Measurements from ENCODE around the gene ACOT7.

Gene ACOT7

DNA sequence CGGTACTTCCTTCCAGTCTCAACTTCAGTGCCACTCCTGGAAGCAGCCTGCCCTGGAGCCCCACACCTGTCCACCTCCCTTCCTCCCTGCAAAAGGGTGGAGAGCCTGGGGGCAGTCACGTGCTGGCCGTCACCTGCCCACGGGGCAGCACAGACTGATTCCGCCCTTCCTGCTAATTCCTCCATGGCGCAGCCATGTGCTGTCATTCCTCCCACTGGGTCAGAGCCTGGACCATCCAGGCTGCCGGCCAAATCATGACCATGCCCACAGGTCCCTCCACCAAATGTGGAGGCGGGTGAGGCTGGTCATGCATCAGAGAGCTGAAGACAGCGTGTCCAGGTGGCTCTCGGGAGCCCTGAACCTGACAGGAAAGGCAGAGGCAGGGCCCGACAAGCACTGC is 108.2 kb downstream of the ACOT7 start:
- DNase-seq (ENCODE audit: low spot score): no peak

GRCh38 chr1:6282577-6283270 is 110.8 kb downstream of the ACOT7 start:
- DNase-seq (ENCODE audit: low spot score): no peak

- DNase-seq (ENCODE audit: low spot score): no peak
These were observed 111.8 kb downstream of the ACOT7 start for GRCh38 chr1:6281511-6282402.

- DNase-seq (ENCODE audit: low spot score): peak; percentile 62
These were observed 112.7 kb downstream of the ACOT7 start for GRCh38 chr1:6280761-6281451.

DNA sequence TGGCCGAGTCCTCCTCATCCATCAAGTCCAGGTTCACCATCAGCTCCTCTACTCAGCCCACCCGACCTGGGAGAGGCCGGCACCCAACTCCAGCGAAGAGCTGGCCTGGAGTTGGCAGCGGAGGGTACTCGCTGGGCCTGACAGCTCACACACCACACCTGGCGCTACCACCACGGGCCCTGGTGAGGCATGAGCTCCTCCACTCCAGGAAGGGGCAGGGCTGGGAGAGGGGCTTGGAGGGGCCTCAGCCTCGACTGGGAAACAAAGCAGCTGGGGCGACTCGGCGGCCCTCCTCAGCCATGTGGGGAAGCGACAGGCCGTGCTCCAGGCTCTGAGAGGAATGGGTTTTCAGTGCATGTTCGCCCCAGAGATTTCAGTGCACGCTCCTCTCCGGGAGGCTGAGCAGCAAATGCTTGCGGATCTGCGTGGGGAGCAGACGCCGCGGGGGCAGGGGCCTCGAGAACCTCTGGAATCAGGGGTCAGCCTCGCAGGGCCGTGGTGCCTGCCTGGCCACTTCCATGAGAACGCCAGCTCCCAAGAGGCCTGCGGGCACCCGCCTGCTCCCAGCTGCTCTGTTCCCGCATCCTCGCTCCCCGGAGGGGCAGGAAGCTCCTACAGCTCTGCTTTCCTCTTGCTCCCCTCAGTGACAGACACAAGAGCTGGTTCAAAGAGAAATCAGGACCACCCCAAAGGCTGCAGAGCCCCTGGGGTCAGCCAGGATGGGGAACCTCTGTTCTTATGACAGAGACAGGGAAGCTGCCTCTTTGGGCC is 113.8 kb downstream of the ACOT7 start:
- no peak for DNase-seq (ENCODE audit: low spot score)

DNA sequence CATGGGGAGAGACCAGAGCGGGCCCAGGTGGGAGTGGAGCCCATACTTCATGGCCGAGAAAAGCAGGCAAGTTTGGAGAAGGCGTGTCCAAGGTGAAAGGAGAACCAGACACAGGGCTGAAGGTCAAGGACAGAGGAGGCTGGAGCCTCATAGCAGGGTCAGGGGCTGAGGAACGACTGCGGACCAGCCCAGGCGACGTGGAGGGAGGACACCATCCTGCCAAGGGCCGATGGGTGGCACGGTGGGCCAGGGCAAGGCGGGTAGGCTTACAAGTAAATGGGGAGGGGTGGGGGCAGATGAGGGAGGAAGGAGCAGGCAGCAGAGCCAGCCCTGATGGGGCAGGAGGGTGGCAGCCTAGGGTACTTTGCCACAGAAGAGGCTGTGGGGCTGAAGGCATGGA is 114.5 kb downstream of the ACOT7 start:
- DNase-seq (ENCODE audit: low spot score): no peak

DNA sequence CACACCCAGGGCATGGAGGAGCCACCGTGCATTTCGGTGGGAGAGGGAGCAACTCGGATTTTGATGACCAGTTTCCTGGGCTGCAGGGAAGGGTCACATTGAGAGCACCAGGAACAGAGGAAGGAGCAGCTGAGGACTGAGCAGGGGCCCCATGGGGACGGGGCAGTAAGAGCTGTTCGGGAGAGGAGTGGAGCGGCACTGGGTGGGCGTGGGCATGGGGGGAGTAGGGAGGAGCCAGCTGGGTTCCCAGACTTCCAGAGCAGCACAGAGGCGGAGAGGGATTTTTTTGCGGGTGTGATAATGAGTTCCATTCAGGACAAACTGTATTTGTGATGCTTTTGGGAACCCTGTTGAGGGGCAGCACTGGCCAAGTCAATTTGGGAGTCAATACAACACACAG is 115.3 kb downstream of the ACOT7 start:
- DNase-seq (ENCODE audit: low spot score): no peak

DNA sequence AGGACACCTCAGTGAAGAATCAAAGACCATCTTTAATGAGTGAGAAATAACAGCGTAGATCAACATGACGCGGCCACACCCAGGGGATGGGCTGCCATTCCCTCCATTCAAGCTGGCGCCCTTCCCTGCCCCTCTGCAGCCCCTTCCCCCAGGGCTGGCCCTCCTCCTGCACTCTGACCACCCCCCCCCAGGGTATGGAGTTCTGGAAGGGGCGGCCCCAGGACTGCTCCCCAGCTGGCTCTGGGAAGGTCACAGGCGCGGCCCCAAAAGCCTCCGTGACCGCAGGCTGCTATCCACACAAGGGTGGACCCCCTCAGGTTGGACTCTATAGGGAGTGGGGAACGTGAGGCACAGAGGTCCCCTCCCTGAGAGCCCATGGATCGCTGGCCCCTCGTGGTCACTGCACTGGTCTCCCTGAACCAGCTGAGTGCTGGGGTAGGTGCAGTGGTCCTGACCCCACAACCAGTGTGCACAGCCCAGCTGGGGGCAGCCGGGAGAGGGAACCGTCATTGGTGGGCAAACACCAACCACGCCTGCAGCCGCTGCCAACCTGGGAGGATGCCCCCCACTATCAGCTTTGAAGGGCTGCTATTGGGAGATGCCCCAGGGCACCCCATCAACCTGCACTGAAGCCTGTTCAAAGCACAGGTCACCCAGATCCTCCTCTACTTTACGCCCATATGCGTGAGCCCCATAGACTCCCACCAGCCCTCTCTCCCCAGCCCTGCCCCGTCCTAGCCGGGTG is 116.6 kb downstream of the ACOT7 start:
- DNase-seq (ENCODE audit: low spot score): no peak

- no peak for DNase-seq (ENCODE audit: low spot score)
These were observed 117.5 kb downstream of the ACOT7 start for GRCh38 chr1:6275826-6276782.

DNA sequence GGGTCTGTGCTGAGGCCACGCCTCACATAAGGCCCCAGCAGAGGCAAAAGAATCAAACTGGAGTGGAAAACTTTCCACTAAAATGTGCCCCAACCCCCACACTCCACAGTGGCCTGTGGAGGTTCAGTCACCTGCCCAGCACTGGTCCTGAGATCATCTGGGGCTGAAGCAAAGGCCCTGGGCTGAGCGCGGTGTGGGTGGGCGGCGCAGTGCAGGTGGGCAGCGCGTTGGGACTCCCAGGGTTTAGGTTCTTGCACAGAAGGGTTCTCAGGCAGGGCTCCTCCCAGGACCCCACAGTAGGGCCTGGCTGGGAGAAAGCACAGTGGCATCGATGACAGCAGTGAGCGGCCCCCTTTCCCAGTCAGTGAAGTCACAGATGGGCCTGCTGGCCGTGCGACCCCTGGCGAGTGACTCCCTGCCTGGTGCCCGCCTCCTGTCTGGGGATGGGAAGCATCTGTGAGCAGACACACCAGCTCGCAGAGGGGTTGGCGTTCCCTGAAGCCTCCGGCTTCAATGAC is 118.9 kb downstream of the ACOT7 start:
- DNase-seq (ENCODE audit: low spot score): no peak

DNA sequence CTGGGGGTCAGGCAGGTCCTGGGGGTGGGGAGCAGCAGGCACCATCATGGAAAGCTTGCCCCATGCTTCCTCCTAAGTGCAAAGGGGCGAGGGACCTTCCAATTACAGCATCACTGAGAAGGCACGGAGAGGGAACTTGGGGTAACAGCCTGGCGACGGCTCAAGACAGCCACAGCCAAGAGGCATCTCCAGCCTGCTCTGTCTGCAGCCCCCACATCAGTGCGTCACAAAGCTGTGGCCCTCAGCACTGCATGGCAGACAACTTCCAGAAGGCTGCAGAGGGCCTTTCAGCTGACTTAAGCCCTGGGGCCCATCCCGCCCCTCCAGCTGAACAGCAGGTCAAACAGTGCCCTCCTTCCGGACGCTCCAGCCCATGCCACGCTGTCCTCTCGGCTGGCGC is 119.5 kb downstream of the ACOT7 start:
- no peak for DNase-seq (ENCODE audit: low spot score)

DNA sequence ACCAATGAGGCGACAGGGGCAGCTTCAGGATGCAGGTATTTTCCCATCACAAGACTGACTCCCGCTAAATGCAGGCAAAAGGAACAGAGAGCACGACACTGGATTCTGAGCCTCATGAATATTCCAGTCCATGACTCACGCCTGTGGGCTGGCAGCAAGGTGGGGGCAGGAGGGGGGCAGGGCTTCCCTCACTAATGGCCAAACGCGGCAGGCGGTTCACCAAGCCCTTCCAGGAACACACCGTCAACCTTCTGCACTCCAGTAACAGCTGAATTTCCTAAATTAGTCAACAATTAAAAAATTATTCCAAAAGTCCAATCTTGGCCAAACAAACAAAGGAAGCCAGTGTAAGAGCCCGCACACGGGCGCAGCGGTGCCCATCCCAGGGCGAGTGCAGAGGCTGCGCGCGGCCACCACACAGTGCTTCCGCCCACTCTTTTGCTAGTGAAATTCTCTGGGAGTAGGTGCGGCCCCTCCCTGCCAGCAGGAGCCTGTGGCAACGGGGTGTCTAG is 120.1 kb downstream of the ACOT7 start:
- DNase-seq (ENCODE audit: low spot score): no peak

DNA sequence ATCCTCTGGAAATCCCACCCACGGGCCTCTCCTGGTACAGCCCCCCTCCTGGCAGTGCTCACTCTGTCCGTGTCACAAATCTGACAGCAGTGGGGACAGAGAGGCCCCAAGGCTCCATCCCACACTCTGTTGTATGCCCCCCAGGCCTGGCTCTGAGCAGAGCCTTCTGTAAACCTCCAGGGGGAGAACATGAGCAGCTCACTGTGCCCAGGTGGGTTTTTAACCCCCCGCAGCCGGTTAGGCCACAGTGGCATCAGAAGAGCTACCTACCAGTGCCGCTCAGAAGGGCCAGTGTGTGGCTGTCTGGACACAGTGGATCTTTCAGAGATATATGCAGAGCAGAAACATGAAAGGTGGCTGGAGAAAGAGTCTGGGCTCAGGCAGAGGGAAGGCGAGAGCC is 120.7 kb downstream of the ACOT7 start:
- no peak for DNase-seq (ENCODE audit: low spot score)

DNA sequence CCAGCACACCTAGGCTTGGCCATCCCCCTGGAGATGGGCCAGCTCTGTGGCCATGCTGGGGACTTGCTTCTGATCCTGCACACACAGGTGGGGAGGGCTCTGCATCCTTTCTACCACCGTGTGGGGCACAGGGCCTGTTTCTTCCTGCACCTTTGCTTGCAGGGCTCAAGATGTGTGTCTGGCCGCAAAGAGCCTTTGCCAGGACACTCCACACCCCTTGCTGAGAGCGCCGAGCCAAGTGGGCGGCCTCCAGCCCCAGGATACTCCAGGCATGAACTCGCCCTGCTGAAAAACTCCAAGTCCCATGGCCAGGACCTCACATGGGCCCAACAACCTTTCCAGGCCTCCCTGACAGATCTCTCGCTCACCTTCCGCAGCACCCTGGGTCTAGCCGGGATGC is 121.1 kb downstream of the ACOT7 start:
- no peak for DNase-seq (ENCODE audit: low spot score)

DNA sequence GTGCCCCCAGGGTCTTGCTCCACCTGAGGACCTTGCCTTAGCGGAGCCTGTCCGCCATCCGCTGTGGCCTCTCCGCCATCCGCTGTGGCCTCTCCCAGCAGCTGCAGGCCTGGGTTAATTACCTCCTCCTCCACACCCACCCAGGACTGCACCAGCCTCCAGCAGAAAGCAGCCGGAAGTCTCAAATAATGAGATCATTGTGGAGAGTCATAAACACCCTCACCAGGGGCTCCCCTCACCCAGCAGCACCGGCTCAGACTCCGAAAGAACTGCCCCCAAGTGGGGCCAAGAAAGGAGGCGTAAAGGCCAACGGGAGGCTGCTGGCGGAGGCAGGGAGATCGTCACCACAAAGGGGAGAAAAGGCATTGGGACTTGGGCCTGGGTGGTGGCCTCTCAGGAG is 122.0 kb downstream of the ACOT7 start:
- no peak for DNase-seq (ENCODE audit: low spot score)

DNA sequence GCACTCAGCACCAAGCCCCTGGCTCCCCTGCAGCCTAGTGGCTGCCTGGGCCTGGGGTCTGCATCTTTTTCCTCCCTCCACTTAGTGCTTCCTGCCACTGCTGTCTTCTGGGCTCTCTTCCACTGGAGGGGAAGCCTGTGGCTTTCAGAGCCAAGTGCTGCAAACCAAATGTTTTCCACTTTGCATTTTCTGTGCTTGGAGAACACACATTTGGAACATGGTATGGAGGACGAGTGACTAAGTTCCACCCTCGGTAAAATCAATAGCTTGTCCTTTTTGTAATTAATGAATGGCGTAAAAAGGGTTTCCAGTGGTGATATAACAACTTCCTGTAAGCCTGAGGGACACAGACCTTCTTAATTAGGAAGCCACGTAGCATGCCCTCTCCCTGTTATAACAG is 122.6 kb downstream of the ACOT7 start:
- DNase-seq (ENCODE audit: low spot score): no peak

- no peak for DNase-seq (ENCODE audit: low spot score)
These were observed 123.2 kb downstream of the ACOT7 start for GRCh38 chr1:6270401-6270800.

GRCh38 chr1:6269720-6270400 is 123.7 kb downstream of the ACOT7 start:
- DNase-seq (ENCODE audit: low spot score): no peak

GRCh38 chr1:6269296-6269695 is 124.3 kb downstream of the ACOT7 start:
- no peak for DNase-seq (ENCODE audit: low spot score)

All from HuH-7.5 (cell line).